Stimulated activated CD4-positive, alpha-beta T cell treated with anti-CD3 and anti-CD28 coated beads, Interleukin-12 subunit alpha, Interleukin-12 subunit beta, amount 100 ng/mL, for 4 hours (primary cell): ENCODE data around the gene WDPCP.
"Not testable (repeated sequence)": the region's sequence is repeated elsewhere in the genome, so short reads cannot be mapped to it uniquely, and the experiment has no call there.

Experiments
- DNase-seq: peaks from one replicate; pipeline ENCODE4 v3.0.0-alpha.2; 2020

The WDPCP gene

GRCh38 chr2:63589148-63589958 lies 1.1 kb upstream of the WDPCP start:
- no peak for DNase-seq

- no peak for DNase-seq
Observed at GRCh38 chr2:63587814-63588384, 378 bp downstream of the WDPCP start.

GRCh38 chr2:63582873-63583272 lies 5.4 kb downstream of the WDPCP start:
- no peak for DNase-seq

GRCh38 chr2:63581298-63581961 lies 6.8 kb downstream of the WDPCP start:
- no peak for DNase-seq

GRCh38 chr2:63580651-63581297 lies 7.5 kb downstream of the WDPCP start:
- no peak for DNase-seq

GRCh38 chr2:63578767-63579166 lies 9.5 kb downstream of the WDPCP start:
- DNase-seq: no peak

GRCh38 chr2:63576546-63576945 lies 11.7 kb downstream of the WDPCP start:
- DNase-seq: no peak

- DNase-seq: not testable (repeated sequence)
Observed at GRCh38 chr2:63573726-63574345, 14.4 kb downstream of the WDPCP start.

GRCh38 chr2:63573026-63573425 lies 15.3 kb downstream of the WDPCP start:
- DNase-seq: not testable (repeated sequence)

- DNase-seq: no peak
Observed at GRCh38 chr2:63572001-63572400, 16.3 kb downstream of the WDPCP start.

GRCh38 chr2:63571291-63571690 lies 17.0 kb downstream of the WDPCP start:
- no peak for DNase-seq

GRCh38 chr2:63569740-63570139 lies 18.5 kb downstream of the WDPCP start:
- no peak for DNase-seq

- DNase-seq: no peak
Observed at GRCh38 chr2:63562751-63563150, 25.5 kb downstream of the WDPCP start.

- DNase-seq: not testable (repeated sequence)
Observed at GRCh38 chr2:63558922-63559321, 29.4 kb downstream of the WDPCP start.

- DNase-seq: not testable (repeated sequence)
Observed at GRCh38 chr2:63557819-63558218, 30.5 kb downstream of the WDPCP start.

- no peak for DNase-seq
Observed at GRCh38 chr2:63555931-63556330, 32.3 kb downstream of the WDPCP start.

- no peak for DNase-seq
Observed at GRCh38 chr2:63555299-63555698, 33.0 kb downstream of the WDPCP start.

- no peak for DNase-seq
Observed at GRCh38 chr2:63553049-63553448, 35.2 kb downstream of the WDPCP start.

GRCh38 chr2:63545023-63545422 lies 43.3 kb downstream of the WDPCP start:
- DNase-seq: no peak

GRCh38 chr2:63544017-63544627 lies 44.2 kb downstream of the WDPCP start:
- no peak for DNase-seq

- DNase-seq: no peak
Observed at GRCh38 chr2:63539416-63540162, 48.7 kb downstream of the WDPCP start.

GRCh38 chr2:63538390-63538789 lies 49.9 kb downstream of the WDPCP start:
- DNase-seq: no peak
